B cell (primary cell): Measurements from ENCODE around the gene CCDC3. TPM values are rescaled to one million over a fixed set of nuclear protein-coding genes. Genes with fewer than 3 reads are reported as not detected.

Experiments used
- ATAC-seq: fragments of 200-7000 bp; cut with Tn5 transposase; one replicate; pipeline ENCODE4 v1.10.0; 2021; ENCODE audit warnings: low read depth, mild to moderate bottlenecking, moderate number of reproducible peaks, moderate library complexity
- CTCF ChIA-PET: fragments of 350-600 bp; sonication (Branson Sonifier 250); formaldehyde crosslinking; loops from one replicate; lab custom pipeline; 2021; ENCODE audit warnings: antibody characterized with exemption, inconsistent platforms; lab: Charles Lee
- POLR2A ChIA-PET: fragments of 350-600 bp; sonication (Branson Sonifier 250); formaldehyde crosslinking; loops from one replicate; lab custom pipeline; 2021; ENCODE audit warnings: antibody characterized with exemption; lab: Charles Lee
- DNase-seq: peaks from one replicate; pipeline ENCODE4 v3.0.0; 2013
- H2AFZ ChIP-seq: 2 replicates; pipeline ENCODE4 v1.6.1; 2012; ENCODE audit warnings: mild to moderate bottlenecking, low read depth, low read length; ENCODE audit not compliant: insufficient read depth, poor library complexity, severe bottlenecking
- H3K27ac ChIP-seq, 2 donors: 1 replicate in 1 of 2; 2 replicates in 1 of 2; pipeline ENCODE4 v1.5.1; 2012 to 2013; ENCODE audit warnings: low read length in 2 of 2, mild to moderate bottlenecking in 2 of 2, moderate library complexity in 1 of 2
- H3K27me3 ChIP-seq, 4 experiments: fragments of 200-600 bp in 1 of 4; sonication (generic) in 1 of 4; replicated peaks in 1 of 4; 1 replicate in 2 of 4; 2 replicates in 2 of 4; pipeline versions ENCODE4 v1.6.1 to v1.7.0; 2013 to 2016; ENCODE audit warnings: low read length in 3 of 4, mild to moderate bottlenecking in 2 of 4, mixed read lengths in 1 of 4, moderate library complexity in 1 of 4; ENCODE audit not compliant: insufficient read depth in 4 of 4, control insufficient read depth in 3 of 4; ENCODE audit errors: control extremely low read depth in 1 of 4
- H3K36me3 ChIP-seq, 2 experiments: replicated peaks in 1 of 2; 1 replicate in 1 of 2; 2 replicates in 1 of 2; pipeline versions ENCODE4 v1.6.1 to v1.7.1; 2013; ENCODE audit warnings: low read length in 1 of 2; ENCODE audit not compliant: insufficient read depth in 2 of 2, control insufficient read depth in 1 of 2; ENCODE audit errors: control extremely low read depth in 1 of 2, extremely low read depth in 1 of 2
- H3K4me1 ChIP-seq, 2 donors: fragments of 200-600 bp in 1 of 2; sonication (generic) in 1 of 2; 1 replicate in 1 of 2; 2 replicates in 1 of 2; pipeline versions ENCODE4 v1.5.1 to v1.6.1; 2013 to 2017; ENCODE audit warnings: low read length in 2 of 2; ENCODE audit not compliant: control insufficient read depth in 2 of 2, insufficient read depth in 2 of 2
- H3K4me2 ChIP-seq: replicated peaks from 2 replicates; pipeline ENCODE3; 2012; ENCODE audit warnings: mild to moderate bottlenecking, low read depth, low read length; ENCODE audit not compliant: poor library complexity, severe bottlenecking
- H3K4me3 ChIP-seq, 5 experiments: fragments of 200-600 bp in 1 of 5; sonication (generic) in 1 of 5; 1 replicate in 3 of 5; 2 replicates in 2 of 5; pipeline versions ENCODE4 v1.5.1 to v1.7.0; 2011 to 2016; ENCODE audit warnings: low read length in 4 of 5, mild to moderate bottlenecking in 4 of 5, low read depth in 2 of 5, control low read depth in 1 of 5, moderate library complexity in 1 of 5; ENCODE audit not compliant: insufficient read depth in 1 of 5; ENCODE audit errors: control extremely low read depth in 1 of 5, extremely low read depth in 1 of 5
- H3K79me2 ChIP-seq: fragments of 200-600 bp; sonication (generic); one replicate; pipeline ENCODE4 v1.6.0; 2016; ENCODE audit warnings: low read length; ENCODE audit not compliant: control insufficient read depth, insufficient read depth
- H3K9ac ChIP-seq: fragments of 200-600 bp; sonication (generic); 2 replicates; pipeline ENCODE4 v1.6.1; 2017; ENCODE audit warnings: mild to moderate bottlenecking, low read length, moderate library complexity
- H3K9me3 ChIP-seq, 3 donors: one replicate each; pipeline versions ENCODE4 v1.6.1 to v1.7.1; 2013; ENCODE audit warnings: low read length in 2 of 3; ENCODE audit not compliant: control insufficient read depth in 2 of 3, insufficient read depth in 1 of 3; ENCODE audit errors: control extremely low read depth in 1 of 3
- H4K20me1 ChIP-seq: 2 replicates; pipeline ENCODE4 v1.6.0; 2012; ENCODE audit warnings: mild to moderate bottlenecking, low read length; ENCODE audit not compliant: insufficient read depth, control insufficient read depth, poor library complexity, severe bottlenecking
- H3K27ac Mint-ChIP-seq: one replicate; pipeline ENCODE4 v1.8.0; 2021; ENCODE audit warnings: mixed read lengths
- H3K27me3 Mint-ChIP-seq: one replicate; pipeline ENCODE4 v1.8.0; 2021; ENCODE audit warnings: mixed read lengths
- H3K4me1 Mint-ChIP-seq: one replicate; pipeline ENCODE4 v1.8.0; 2021; ENCODE audit warnings: mixed read lengths
- H3K4me3 Mint-ChIP-seq: one replicate; pipeline ENCODE4 v1.8.0; 2021; ENCODE audit warnings: mixed read lengths
- H3K9me3 Mint-ChIP-seq: one replicate; pipeline ENCODE4 v1.8.0; 2022; ENCODE audit warnings: mixed read lengths; ENCODE audit not compliant: insufficient read depth
- CTCF ChIP-seq: fragments of 200-600 bp; IDR thresholded peaks from one replicate; pipeline ENCODE4 v1.8.0; 2022; ENCODE audit warnings: antibody characterized with exemption, mild to moderate bottlenecking
- EZH2 ChIP-seq: IDR thresholded peaks from 2 replicates; pipeline ENCODE4 v1.6.1; 2012; ENCODE audit warnings: borderline replicate concordance, low read depth, mild to moderate bottlenecking, moderate library complexity, low read length; ENCODE audit not compliant: insufficient read depth, poor library complexity, severe bottlenecking
- WGBS: methylation state at CpG from one replicate; pipeline ENCODE4 v1.1.5; 2013; ENCODE audit warnings: missing lambda C conversion rate; ENCODE audit not compliant: insufficient coverage; 5-methylcytosine and 5-hydroxymethylcytosine counted together
- intact Hi-C: fragments of 100-400 bp; cut with micrococcal nuclease; formaldehyde crosslinking; loops from one replicate; pipeline ENCODE4 v1.10.0; 2022
- polyA plus RNA-seq: library from polyadenylated mRNA; depleted of rRNA; stranded (reverse); fragments of >200 nt; gene quantifications from 2 replicates; pipeline ENCODE4 v1.2.3, GENCODE V29; 2012
- total RNA-seq, 2 donors: library from RNA; stranded (reverse); fragments of 120-200 nt in 1 of 2; gene quantifications; 1 replicate in 1 of 2; 2 replicates in 1 of 2; pipeline versions ENCODE4 v1.2.3 to v1.2.4, GENCODE V29; 2013 to 2022

The CCDC3 gene
- total and polyA plus RNA-seq, 2 donors (not counting 1 experiment from before 2014, with no cell fraction given): 0.12 TPM; not detected in 1

GRCh38 chr10:12958546-12959110 lies 42.9 kb downstream of the CCDC3 start:
- Histone ChIP-seq H3K27me3 (peaks cover 0 to 4% (median 0%) of the 10 kb centered on the region in 4 experiments), H3K79me2 (no peaks in the 10 kb centered on the region), H2AFZ (no peak overlapping the region), H4K20me1 (no peaks in the 10 kb centered on the region), H3K27ac (no peak overlapping the region), H3K4me3 (no peak overlapping the region), H3K36me3 (no peaks in the 10 kb centered on the region), H3K4me2 (no peak overlapping the region), H3K9me3 (peaks cover 0 to 13% (median 0%) of the 10 kb centered on the region in 3 donors), H3K9ac (no peak overlapping the region), H3K4me1 (no peaks in the 10 kb centered on the region)
- no peak for TF ChIP-seq CTCF
- no peak for TF ChIP-seq EZH2
- ChIA-PET POLR2A (no interaction called here), CTCF (no interaction called here)
- Mint-ChIP-seq H3K27ac (no peak overlapping the region), H3K4me3 (no peak overlapping the region), H3K9me3 (peaks cover 4% of the 10 kb centered on the region), H3K27me3 (peaks cover 15% of the 10 kb centered on the region), H3K4me1 (no peaks in the 10 kb centered on the region)
- ATAC-seq (no peak), DNase-seq (no peak)
- intact Hi-C loops: no loop called here
- 90% methylated on average over 2 of the region's 5 CpGs for WGBS

GRCh38 chr10:12957081-12957480 lies 44.4 kb downstream of the CCDC3 start:
- no peak for ATAC-seq
- Histone ChIP-seq H4K20me1 (no peaks in the 10 kb centered on the region), H3K36me3 (no peaks in the 10 kb centered on the region), H2AFZ (no peak overlapping the region), H3K79me2 (no peaks in the 10 kb centered on the region), H3K27ac (no peak overlapping the region), H3K4me2 (no peak overlapping the region), H3K4me3 (no peak overlapping the region), H3K27me3 (peaks cover 0 to 4% (median 0%) of the 10 kb centered on the region in 4 experiments), H3K9ac (no peak overlapping the region), H3K9me3 (peaks cover 0 to 20% (median 1%) of the 10 kb centered on the region in 3 donors), H3K4me1 (no peaks in the 10 kb centered on the region)
- peaks cover 19% of the 10 kb centered on the region for H3K9me3 Mint-ChIP-seq
- no peak overlapping the region for H3K4me3 Mint-ChIP-seq
- WGBS: 93% methylated on average over 8 of the region's 8 CpGs
- H3K27ac Mint-ChIP-seq: no peak overlapping the region
- no peak for TF ChIP-seq CTCF
- TF ChIP-seq EZH2: no peak
- H3K4me1 Mint-ChIP-seq: no peaks in the 10 kb centered on the region
- ChIA-PET CTCF (no interaction called here), POLR2A (no interaction called here)
- no peak for DNase-seq
- intact Hi-C loops: no loop called here
- peaks cover 21% of the 10 kb centered on the region for H3K27me3 Mint-ChIP-seq
